HepG2 (cell line): Measurements from ENCODE around the gene TMEM80. TPM values are rescaled to one million over a fixed set of nuclear protein-coding genes. Genes with fewer than 3 reads are reported as not detected.

Experiments used
- BRD4 ChIP-seq: sonication (generic); formaldehyde crosslinking; IDR thresholded peaks from 2 replicates; pipeline ENCODE4 v1.4.0; 2020; ENCODE audit warnings: missing genetic modification reagents
- KLF6 ChIP-seq: IDR thresholded peaks from 2 replicates; pipeline ENCODE4 v1.8.0; 2016; ENCODE audit warnings: missing biosample characterization, missing genetic modification reagents
- NFYB ChIP-seq: sonication (generic); formaldehyde crosslinking; IDR thresholded peaks from 2 replicates; pipeline ENCODE4 v1.4.0; 2020; ENCODE audit warnings: missing genetic modification reagents
- RBM22 ChIP-seq: fragments of 200-400 bp; formaldehyde crosslinking; optimal IDR thresholded peaks from 2 replicates; pipeline ENCODE3; 2017; ENCODE audit warnings: mild to moderate bottlenecking, low read length, moderate library complexity
- SALL1 ChIP-seq: sonication (generic); formaldehyde crosslinking; IDR thresholded peaks from 2 replicates; pipeline ENCODE4 v1.8.0; 2022; ENCODE audit warnings: mild to moderate bottlenecking, missing genetic modification reagents
- SOX6 ChIP-seq, 2 experiments: fragments of 450-650 bp in 1 of 2; sonication (generic) in 1 of 2; formaldehyde crosslinking in 1 of 2; IDR thresholded peaks; 2 replicates each; pipeline versions ENCODE4 v1.4.0 to v1.6.1; 2017 to 2020; ENCODE audit warnings: antibody characterized with exemption in 1 of 2, mild to moderate bottlenecking in 1 of 2, missing genetic modification reagents in 1 of 2
- STAT5B ChIP-seq: sonication (generic); formaldehyde crosslinking; IDR thresholded peaks from 2 replicates; pipeline ENCODE4 v1.4.0; 2020; ENCODE audit warnings: missing genetic modification reagents
- ZFP36L1 ChIP-seq: sonication (generic); formaldehyde crosslinking; IDR thresholded peaks from 2 replicates; pipeline ENCODE4 v1.8.0; 2022; ENCODE audit warnings: mild to moderate bottlenecking, missing genetic modification reagents, moderate library complexity
- ZNF326 ChIP-seq: sonication (generic); formaldehyde crosslinking; IDR thresholded peaks from 2 replicates; pipeline ENCODE4 v1.4.0; 2020; ENCODE audit warnings: missing genetic modification reagents, borderline replicate concordance
- ZNF546 ChIP-seq: sonication (generic); formaldehyde crosslinking; conservative IDR thresholded peaks from 2 replicates; pipeline ENCODE4 v1.8.1; 2023; ENCODE audit warnings: mild to moderate bottlenecking, missing genetic modification reagents
- ZNF781 ChIP-seq: sonication (generic); formaldehyde crosslinking; IDR thresholded peaks from 2 replicates; pipeline ENCODE4 v1.5.1; 2020; ENCODE audit warnings: borderline replicate concordance, mild to moderate bottlenecking, missing genetic modification reagents; ENCODE audit errors: not compliant biosample characterization
- polyA plus RNA-seq, 8 experiments: library from polyadenylated mRNA; depleted of rRNA in 3 of 8; stranded (reverse) in 7 of 8; unstranded in 1 of 8; fragments of >200 nt; fragmentation: Illumina TruSeq in 4 of 8; extraction: Trizol in 4 of 8; gene quantifications; 2 replicates each; pipeline versions ENCODE4 v1.2.1 to v1.2.3, GENCODE V29; 2011 to 2016; ENCODE audit warnings: low read depth in 4 of 8, missing spikeins in 1 of 8, mixed read lengths in 1 of 8; ENCODE audit not compliant: insufficient read depth in 1 of 8
- total RNA-seq, 5 experiments: library from RNA; depleted of rRNA; stranded (reverse); fragments of >200 nt; fragmentation: Illumina TruSeq; extraction: Trizol; gene quantifications; 2 replicates each; pipeline ENCODE4 v1.2.3, GENCODE V29; 2016; ENCODE audit warnings: low read depth in 1 of 5
- TF ChIP-seq, protein P1 (sequence below): sonication (generic); formaldehyde crosslinking; conservative IDR thresholded peaks from 2 replicates; pipeline ENCODE4 v1.8.0; 2022; ENCODE audit warnings: mild to moderate bottlenecking, moderate library complexity, missing genetic modification reagents
- TF ChIP-seq, protein P2 (sequence below): sonication (generic); formaldehyde crosslinking; IDR thresholded peaks from 2 replicates; pipeline ENCODE4 v1.4.0; 2020; ENCODE audit warnings: missing genetic modification reagents
- TF ChIP-seq, protein P3 (sequence below): sonication (generic); formaldehyde crosslinking; IDR thresholded peaks from one replicate; pipeline ENCODE4 v1.5.1; 2020; ENCODE audit warnings: mild to moderate bottlenecking, missing genetic modification reagents; ENCODE audit errors: not compliant biosample characterization
- TF ChIP-seq, protein P4 (sequence below): sonication (generic); formaldehyde crosslinking; IDR thresholded peaks from 2 replicates; pipeline ENCODE4 v1.5.0; 2020; ENCODE audit warnings: mild to moderate bottlenecking, missing genetic modification reagents, borderline replicate concordance

Gene TMEM80
- total and polyA plus RNA-seq, 2 of the 13 experiments (the other 11 are each of a cell fraction or from before 2014, with no cell fraction given): 5.6 to 17.1 TPM

DNA sequence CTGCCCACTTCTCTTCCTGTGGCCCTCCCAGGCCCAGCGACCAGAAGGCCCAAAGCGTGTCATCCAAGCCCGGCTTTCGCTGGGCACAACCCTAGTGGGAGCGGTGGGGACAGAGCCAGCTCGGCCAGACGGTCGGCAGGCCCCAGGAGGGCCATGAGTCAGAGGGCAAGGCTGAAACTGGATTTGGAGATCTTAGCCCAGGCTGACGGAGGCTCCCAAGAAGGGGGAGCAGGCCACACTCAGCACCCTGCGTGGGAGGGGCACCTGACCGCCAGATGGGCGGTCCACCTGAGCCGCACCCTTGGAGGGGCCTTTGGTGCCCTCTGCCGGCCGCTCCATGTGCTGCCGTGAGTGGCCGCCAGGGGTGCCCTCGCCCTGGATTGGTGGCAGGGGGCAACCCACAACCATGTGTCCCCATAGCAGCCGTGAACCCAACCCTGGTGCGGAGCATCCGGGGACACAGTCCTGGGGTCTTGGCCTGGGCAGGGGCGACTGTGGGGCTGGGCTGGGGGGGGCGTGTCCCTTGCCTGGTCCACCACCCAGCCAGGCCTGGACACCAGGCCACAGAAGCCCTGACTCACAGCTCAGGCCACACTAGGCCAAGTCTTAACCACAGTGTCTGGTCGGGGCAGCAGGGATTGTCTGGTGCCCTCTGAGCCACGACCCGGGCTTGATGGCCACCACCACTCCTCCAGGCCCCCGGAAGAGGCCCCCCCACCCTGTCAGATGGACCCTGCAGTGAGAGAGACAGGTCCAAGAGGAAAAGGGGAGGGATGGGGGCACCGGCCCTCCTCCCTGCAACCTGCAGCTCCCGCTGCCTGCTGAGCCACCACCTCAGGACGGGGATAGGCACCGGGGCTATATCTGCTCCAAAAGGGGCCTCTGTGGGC, 32.5 kb downstream of the TMEM80 start (continued):
- TF ChIP-seq, protein P1, sequence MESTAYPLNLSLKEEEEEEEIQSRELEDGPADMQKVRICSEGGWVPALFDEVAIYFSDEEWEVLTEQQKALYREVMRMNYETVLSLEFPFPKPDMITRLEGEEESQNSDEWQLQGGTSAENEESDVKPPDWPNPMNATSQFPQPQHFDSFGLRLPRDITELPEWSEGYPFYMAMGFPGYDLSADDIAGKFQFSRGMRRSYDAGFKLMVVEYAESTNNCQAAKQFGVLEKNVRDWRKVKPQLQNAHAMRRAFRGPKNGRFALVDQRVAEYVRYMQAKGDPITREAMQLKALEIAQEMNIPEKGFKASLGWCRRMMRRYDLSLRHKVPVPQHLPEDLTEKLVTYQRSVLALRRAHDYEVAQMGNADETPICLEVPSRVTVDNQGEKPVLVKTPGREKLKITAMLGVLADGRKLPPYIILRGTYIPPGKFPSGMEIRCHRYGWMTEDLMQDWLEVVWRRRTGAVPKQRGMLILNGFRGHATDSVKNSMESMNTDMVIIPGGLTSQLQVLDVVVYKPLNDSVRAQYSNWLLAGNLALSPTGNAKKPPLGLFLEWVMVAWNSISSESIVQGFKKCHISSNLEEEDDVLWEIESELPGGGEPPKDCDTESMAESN (CRISPR knock-in tag): 0 out of 2 replicates have a peak, but pooled peaks have one; percentile 57
- TF ChIP-seq ZFP36L1 (CRISPR knock-in tag) (0 out of 2 replicates have a peak, but pooled peaks have one; percentile 73), ZNF546 (0 out of 2 replicates have a peak, but pooled peaks have one; percentile 25), STAT5B (no peak), RBM22 (peak; percentile 29), ZNF326 (CRISPR knock-in tag) (peak; percentile 80; the same call in 1 of the 2 replicates), SALL1 (CRISPR knock-in tag) (peak; percentile 25; the same call in 1 of the 2 replicates), NFYB (0 out of 2 replicates have a peak, but pooled peaks have one; percentile 30), ZNF781 (no peak), KLF6 (CRISPR knock-in tag) (no peak), BRD4 (CRISPR knock-in tag) (0 out of 2 replicates have a peak, but pooled peaks have one; percentile 15), SOX6 (IDR thresholded peaks at IDR 0.05) (no peak), SOX6 (CRISPR knock-in tag; IDR thresholded peaks at IDR 0.05) (peak; percentile 69)
- TF ChIP-seq, protein P2, sequence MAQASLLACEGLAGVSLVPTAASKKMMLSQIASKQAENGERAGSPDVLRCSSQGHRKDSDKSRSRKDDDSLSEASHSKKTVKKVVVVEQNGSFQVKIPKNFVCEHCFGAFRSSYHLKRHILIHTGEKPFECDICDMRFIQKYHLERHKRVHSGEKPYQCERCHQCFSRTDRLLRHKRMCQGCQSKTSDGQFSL (CRISPR knock-in tag): peak; percentile 47
- TF ChIP-seq, protein P3, sequence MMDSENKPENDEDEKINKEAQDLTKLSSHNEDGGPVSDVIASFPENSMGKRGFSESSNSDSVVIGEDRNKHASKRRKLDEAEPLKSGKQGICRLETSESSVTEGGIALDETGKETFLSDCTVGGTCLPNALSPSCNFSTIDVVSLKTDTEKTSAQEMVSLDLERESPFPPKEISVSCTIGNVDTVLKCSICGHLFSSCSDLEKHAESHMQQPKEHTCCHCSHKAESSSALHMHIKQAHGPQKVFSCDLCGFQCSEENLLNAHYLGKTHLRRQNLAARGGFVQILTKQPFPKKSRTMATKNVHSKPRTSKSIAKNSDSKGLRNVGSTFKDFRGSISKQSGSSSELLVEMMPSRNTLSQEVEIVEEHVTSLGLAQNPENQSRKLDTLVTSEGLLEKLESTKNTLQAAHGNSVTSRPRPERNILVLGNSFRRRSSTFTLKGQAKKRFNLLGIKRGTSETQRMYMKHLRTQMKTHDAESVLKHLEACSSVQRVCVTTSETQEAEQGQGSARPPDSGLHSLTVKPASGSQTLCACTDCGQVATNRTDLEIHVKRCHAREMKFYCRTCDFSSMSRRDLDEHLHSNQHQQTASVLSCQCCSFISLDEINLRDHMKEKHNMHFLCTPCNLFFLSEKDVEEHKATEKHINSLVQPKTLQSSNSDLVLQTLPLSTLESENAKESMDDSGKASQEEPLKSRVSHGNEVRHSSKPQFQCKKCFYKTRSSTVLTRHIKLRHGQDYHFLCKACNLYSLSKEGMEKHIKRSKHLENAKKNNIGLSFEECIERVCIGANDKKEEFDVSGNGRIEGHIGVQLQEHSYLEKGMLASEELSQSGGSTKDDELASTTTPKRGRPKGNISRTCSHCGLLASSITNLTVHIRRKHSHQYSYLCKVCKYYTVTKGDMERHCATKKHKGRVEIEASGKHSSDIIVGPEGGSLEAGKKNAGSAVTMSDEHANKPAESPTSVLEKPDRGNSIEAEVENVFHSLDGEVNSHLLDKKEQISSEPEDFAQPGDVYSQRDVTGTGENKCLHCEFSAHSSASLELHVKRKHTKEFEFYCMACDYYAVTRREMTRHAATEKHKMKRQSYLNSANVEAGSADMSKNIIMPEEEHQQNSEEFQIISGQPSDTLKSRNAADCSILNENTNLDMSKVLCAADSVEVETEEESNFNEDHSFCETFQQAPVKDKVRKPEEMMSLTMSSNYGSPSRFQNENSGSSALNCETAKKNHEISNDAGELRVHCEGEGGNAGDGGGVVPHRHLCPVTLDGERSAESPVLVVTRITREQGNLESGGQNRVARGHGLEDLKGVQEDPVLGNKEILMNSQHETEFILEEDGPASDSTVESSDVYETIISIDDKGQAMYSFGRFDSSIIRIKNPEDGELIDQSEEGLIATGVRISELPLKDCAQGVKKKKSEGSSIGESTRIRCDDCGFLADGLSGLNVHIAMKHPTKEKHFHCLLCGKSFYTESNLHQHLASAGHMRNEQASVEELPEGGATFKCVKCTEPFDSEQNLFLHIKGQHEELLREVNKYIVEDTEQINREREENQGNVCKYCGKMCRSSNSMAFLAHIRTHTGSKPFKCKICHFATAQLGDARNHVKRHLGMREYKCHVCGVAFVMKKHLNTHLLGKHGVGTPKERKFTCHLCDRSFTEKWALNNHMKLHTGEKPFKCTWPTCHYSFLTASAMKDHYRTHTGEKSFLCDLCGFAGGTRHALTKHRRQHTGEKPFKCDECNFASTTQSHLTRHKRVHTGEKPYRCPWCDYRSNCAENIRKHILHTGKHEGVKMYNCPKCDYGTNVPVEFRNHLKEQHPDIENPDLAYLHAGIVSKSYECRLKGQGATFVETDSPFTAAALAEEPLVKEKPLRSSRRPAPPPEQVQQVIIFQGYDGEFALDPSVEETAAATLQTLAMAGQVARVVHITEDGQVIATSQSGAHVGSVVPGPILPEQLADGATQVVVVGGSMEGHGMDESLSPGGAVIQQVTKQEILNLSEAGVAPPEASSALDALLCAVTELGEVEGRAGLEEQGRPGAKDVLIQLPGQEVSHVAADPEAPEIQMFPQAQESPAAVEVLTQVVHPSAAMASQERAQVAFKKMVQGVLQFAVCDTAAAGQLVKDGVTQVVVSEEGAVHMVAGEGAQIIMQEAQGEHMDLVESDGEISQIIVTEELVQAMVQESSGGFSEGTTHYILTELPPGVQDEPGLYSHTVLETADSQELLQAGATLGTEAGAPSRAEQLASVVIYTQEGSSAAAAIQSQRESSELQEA (CRISPR knock-in tag): no peak
- TF ChIP-seq, protein P4, sequence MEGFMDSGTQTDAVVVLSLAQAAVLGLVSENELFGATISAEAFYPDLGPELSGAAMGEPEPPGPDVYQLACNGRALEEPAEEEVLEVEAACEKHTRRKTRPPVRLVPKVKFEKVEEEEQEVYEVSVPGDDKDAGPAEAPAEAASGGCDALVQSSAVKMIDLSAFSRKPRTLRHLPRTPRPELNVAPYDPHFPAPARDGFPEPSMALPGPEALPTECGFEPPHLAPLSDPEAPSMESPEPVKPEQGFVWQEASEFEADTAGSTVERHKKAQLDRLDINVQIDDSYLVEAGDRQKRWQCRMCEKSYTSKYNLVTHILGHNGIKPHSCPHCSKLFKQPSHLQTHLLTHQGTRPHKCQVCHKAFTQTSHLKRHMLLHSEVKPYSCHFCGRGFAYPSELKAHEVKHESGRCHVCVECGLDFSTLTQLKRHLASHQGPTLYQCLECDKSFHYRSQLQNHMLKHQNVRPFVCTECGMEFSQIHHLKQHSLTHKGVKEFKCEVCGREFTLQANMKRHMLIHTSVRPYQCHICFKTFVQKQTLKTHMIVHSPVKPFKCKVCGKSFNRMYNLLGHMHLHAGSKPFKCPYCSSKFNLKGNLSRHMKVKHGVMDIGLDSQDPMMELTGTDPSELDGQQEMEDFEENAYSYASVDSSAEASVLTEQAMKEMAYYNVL (CRISPR knock-in tag): peak; percentile 77
